NCI-H128 (cell line): Measurements from ENCODE around the gene ASPSCR1.
"Not testable (repeated sequence)": the region's sequence is repeated elsewhere in the genome, so short reads cannot be mapped to it uniquely, and the experiment has no call there.

ENCODE experiments used
- DNase-seq: peaks from one replicate; lab custom pipeline; 2025; ENCODE audit not compliant: unreplicated experiment; lab: John Stamatoyannopoulos, UW

Gene ASPSCR1

DNA sequence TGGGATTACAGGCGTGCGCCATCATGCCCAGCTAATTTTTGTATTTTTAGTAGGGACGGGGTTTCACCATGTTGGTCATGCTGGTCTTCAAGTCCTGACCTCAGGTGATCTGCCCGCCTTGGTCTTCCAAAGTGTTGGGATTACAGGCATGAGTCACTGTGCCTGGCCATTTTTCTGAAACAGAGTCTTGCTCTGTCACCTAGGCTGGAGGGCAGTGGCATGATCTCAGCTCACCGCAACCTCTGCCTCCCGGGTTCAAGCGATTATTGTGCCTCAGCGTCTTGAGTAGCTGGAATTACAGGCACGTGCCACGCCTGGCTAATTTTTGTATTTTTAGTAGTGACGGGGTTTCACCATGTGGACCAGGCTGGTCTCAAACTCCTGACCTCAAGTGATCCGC, 4.1 kb downstream of the ASPSCR1 start:
- DNase-seq: not testable (repeated sequence)

DNA sequence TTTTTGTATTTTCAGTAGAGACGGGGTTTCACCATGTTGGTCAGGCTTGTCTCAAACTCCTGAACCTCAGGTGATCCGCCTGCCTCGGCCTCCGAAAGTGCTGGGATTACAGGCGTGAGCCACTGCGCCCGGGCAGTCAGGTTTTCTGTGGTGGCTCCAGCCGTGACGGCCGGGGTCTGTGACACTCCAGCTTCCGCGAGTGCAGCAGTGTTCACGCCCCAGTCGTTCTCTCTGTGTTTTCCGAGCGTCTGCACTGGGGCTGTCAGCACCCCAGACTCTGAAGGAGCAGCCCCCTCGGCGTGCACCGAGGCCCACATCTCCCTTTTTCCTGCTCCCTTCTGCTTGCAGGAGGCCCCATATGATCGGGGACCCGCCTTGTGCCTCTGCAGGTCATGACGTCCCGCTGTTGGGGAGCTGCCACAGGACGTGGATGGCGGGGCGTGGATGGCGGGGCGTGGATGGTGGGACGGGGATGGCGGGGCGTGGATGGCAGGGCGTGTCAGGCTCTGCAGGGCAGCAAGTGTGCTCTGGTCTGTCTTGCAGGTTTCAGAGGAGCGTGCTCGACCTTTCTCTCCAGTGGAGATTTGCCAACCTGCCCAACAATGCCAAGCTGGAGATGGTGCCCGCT, 5.7 kb downstream of the ASPSCR1 start:
- no peak for DNase-seq

DNA sequence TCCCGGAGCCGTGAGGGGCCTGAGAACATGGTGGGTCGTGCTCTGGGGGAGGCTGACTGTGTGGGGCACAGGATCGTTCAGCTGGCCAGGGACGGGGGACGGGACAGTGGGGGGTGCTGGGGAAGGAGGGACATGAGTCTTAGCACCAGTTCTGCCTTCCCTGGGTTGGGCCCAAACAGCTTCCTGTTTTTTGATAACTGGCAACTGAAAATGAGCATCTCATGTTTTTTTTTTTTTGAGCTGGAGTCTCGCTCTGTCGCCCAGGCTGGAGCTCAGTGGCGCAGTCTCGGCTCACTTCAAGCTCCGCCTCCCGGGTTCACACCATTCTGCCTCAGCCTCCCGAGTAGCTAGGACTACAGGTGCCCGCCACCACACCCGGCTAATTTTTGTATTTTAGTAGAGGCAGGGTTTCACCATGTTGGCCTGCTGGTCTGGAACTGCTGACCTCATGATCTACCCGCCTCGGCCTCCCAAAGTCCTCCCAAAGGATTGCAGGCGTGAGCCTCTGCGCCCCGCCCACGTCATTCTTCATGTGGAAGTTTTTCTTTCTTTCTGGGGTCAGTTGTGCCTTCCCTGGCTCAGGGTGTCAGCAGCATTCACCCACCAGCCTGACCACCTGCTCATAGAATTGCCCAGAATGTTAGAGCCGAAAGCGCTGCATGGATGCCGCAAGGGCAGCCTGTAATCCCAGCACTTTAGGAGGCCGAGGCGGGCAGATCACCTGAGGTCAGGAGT, 6.4 kb downstream of the ASPSCR1 start:
- DNase-seq: no peak

DNA sequence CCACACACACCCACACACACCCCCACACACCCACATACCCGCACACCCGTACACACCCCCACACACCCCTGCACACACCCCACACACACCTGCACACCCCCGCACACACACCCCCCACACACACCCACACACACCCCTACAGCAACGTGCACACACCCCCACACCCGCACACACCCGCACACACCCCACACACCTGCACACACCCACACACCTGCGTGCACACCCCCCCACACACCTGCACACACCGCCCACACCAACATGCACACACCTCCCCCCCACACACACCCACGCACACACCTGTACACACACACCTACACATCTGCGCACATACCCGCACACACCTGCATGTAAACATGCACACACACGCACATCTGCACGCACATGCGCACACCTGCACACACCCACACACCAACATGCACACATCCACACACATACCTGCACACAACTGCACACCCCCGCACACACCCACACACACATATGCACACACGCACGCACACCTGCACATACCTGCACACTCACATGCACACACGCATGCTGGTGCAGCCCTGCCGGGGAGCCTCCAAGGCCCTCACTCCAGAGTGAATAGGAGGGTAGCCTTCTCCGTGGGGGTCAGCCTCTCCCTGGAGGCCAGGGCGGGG, 7.5 kb downstream of the ASPSCR1 start:
- no peak for DNase-seq

DNA sequence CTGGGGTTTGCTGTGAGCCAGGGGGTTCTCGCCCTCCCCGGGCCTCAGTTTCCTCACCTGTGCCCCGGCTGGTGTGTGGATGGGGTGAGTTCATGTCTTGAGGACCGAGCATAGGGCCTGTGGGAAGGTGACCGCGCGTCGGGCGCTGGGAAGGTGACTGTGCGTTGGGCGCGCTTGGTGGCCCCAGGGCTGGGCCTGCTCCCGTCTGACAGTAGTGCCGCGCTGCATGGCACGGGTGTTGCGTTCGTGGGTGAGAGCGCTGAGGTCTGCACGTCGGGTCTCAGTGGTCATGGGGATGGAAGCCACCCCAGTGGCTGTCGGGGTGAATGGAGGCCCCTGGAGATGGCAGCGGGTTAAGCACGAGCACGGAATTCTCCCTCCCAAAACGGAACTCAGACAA, 9.2 kb downstream of the ASPSCR1 start:
- DNase-seq: no peak

DNA sequence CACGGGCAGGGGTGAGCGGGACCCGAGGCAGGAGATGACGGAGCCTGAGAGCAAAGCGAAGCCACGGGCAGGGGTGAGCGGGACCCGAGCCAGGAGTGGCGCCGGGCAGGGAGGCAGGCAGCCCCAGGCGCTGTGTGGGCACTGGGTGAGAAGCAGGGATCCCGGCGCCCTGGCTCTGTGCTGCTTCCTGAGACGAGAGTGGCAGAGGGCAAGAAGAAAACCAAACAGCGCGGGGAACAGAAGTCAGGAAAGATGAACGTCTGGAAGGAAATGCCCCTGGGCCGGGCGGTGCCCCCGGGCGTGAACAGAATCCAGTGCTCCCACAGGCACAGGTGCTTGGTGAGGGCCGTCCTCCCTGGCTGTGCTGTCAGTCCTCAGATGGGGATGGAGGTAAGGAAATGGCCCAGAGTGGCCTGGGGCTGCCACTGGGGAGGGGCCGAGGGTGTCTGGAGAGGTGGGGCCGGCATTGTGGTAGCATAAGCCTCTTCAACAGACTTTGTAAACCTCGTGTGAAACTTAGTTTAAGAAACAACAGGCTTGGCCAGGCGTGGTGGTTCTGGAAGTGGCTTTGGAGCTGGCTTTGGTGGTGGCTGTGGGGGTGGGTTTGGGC, 9.8 kb downstream of the ASPSCR1 start:
- DNase-seq: no peak

DNA sequence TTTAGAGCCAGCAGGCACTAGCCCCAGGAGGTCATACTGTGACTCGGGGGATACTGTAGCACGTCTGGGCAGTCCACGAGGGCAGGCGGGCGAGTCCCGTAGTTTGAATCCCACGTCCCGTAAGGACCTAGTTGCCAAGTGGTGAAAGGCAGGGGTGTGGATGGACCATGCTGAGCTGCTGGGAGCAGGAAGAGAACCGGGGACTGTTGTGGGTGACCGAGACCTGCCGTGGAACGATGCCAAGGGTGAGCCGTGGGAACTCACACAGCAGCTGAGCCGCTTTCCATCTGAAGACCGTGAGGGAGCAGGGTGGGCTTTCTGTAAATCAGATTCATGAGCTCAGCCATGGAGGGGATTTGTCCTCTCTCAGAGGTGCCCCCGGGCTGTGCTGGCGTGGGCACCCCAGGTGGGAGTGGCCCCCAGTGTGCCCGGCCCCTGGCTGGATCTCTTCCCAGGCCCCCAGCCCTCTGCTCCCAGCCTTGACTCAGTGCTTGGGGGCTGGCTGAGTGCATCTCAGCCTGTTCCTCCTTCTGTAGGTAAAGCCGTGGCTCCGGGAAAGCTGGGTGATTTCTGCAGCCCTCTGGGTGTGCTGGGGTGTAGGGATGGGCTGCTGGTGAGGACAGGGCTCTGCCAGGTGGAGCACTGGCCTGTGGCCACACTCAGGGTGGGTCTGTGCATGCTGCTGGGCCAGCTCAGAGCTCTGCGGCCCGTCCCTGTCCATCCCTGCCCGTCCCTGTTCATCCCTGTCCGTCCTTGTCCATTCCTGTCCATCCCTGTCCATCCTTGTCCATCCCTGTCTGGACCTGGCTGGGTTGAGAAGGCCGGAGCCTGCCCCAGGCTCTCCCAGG, 13.6 kb downstream of the ASPSCR1 start:
- no peak for DNase-seq

DNA sequence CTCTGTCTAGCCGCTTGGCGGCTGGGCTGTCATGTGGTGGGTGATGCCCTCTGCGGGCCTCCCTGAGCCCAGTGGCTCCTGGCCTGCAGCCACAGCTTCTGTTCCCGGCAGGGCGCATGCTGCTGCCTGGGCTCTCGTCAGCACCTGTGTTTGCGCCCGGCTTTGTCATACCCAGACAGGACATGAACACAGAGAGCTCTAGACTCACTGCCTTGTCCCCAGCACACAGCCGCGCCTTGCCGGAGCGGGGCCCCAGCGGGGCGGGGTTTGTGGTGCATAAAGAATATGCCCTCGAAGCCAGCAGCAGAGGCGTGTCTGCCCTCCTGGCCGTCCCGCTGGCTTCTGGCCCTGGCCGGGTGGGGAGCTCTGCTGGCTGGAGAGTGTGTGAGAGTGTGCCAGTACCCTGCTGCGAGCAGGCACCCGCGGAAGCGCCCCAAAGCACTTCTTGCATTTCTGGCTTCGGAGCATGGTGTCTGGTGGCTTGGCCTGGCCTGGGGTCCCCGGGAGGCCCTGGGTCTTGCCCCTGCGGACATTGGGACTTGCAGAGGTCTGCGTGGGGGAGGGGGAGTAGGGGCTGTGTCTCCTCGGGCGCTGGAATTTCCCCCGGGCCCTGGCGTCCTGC, 14.4 kb downstream of the ASPSCR1 start:
- no peak for DNase-seq

DNA sequence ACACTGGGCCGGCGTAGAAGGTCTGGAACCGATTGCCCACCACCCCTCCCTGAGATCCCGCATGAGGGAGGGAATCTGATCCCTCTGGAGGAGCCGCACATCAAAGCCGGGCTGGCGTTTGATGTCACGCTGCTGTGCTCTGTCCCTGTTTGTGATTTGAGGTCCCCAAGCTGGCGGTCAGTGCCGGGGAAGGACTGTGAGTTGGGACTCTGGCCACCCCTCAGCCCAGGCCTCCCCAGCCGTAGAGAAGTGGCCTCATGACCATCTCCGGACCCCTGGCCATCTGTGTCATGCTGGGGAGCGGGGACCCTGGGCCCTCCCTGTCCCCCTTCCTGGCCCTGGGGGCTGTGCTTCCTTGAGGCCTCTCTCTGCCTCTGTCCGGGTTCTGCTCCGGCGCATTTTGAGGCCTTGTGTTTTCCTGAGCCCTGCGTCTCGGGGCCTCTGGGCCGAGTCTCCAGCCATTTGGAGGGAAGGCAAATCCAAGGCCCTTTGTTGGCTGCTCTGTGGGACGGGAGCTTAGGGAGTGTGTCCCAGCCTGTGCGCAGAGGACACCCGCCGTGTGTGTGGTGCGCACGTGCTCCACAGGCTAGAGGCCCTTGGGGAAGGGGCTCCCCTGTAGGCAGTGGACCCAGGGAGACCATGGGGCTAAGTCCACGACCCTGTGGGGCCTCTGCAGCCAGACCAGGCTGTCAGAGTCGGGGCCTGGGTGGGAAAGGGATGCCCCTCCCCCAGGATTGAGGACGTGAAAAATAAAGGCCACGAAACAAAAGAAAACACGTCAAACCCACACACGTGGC, 15.1 kb downstream of the ASPSCR1 start:
- no peak for DNase-seq

DNA sequence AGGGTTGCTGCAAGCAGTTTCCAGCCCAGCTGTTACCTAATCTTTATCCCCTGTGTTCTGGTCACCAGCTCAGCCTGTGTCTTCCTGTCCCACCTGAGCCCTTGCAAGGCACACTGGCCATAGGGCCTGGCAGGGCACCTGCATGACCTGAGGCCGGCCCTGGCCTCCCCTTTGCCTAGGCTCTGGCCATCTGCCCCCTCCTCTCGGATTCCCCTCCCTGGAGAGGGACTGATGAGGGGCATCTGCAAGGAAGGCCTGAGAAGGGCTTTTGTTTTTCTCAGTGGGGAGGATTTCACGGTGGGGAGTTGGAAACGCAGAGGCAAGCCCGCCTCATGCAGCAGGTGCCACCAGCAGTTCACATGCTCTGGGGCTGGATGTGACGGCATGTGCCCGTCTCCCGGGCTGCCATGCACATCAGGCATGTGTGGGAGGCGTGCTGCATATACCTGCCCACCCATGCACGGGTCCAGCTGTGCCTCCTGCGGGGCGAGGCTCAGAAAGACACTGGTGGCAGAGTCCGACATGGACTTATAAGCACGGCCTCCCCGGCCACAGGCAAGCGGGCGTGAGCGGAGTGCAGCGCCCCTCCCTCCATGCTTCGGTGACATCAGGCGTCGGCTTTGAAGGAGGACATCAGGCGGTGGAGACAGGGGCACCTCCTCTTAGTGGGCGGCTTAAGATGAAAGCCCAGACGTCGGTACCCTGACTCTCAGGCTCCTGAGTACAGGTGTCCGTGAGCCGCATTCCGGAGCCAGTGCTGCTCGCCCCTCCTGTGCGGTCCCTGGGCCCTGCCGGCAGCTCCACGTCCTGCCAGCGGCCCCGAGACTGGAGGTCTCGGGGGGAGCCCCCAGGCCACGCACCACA, 16.5 kb downstream of the ASPSCR1 start:
- no peak for DNase-seq

DNA sequence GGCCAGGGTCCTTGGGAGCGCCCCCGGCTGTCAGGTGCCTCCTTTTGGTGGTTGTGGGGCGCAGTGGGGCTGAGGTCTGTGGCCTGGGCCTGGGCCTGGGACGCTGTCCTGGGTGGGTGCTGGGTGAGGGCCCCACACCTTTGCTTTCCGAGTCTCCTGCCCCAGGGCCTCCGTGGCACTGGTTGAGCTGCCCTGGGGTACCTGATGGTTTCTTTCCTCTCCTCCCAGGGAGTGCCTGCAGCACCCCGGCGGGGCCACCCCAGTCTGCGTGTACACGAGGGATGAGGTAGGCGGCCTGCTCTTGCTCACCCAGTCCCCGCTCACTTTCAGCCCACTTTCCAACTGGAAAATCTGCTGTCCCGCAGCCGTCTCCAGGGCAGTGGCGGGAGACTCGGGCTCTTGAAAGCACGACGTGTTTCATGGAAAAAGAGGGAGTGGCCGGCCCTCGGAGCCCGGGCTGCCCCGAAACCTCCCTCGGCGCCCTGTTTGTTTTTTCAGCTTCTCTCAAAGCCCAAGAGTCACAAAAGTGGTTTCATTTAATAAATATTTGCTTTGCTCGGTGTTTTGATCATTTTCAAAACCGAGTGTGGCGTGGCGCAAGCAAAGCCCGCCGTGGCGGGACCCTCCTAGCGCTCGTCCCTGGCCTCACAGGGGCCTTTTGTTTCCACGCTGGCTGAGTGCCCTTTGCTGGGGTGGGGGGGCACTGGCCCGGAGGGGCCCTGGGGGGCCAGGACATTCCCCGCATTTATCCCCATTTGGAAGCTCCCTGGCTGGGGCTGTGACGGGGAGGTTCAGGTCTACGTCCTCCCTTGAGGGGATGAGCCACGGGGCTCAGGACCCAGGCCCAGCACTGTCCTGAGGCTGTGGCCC, 17.4 kb downstream of the ASPSCR1 start:
- DNase-seq: no peak

DNA sequence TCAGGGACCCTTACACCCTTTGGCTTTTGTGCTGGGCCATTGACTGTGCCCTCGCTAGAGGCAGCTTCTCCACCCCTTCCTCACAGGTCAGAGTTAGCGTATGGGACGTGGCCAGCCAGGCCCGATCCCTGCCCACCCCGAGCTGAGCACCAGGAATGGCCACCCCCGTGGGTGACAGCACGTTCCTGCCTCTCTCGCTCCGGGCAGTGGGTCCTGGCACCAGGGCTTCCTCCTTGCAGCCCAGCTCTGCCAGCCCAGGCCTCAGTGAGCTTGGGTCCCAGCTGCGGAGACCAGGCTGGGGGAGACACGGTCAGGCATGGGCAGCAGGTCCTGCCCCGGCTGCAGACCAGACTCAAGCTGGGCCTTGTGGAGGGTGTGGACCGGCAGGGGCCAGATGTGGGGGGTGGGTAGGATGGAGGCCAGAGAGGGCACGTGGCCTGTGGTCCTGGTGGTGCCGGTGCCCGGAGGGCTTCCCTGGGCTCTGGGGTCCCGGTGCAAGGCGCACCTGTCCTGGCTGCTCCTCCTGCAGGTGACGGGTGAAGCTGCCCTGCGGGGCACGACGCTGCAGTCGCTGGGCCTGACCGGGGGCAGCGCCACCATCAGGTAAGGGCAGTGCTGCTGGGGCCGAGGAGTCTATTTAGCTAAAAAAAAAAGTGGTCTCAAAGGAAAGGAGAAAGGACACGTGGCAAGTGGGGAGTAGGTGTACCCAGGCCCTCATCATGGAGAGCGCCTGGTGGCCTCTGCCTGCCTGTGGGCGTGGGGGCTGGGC, 18.2 kb downstream of the ASPSCR1 start:
- DNase-seq: no peak

DNA sequence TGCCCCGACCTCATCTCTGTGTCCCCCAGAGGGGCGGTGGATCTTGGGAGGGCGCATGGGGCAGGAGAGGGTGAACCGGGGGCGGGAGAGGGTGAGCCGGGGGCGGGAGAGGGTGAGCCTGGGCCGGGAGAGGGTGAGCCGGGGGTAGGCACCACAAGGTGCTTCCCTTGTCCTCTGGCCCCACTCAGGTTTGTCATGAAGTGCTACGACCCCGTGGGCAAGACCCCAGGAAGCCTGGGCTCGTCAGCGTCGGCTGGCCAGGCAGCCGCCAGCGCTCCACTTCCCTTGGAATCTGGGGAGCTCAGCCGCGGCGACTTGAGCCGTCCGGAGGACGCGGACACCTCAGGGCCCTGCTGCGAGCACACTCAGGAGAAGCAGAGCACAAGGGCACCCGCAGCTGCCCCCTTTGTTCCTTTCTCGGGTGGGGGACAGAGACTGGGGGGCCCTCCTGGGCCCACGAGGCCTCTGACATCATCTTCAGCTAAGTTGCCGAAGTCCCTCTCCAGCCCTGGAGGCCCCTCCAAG, 18.9 kb downstream of the ASPSCR1 start:
- no peak for DNase-seq

DNA sequence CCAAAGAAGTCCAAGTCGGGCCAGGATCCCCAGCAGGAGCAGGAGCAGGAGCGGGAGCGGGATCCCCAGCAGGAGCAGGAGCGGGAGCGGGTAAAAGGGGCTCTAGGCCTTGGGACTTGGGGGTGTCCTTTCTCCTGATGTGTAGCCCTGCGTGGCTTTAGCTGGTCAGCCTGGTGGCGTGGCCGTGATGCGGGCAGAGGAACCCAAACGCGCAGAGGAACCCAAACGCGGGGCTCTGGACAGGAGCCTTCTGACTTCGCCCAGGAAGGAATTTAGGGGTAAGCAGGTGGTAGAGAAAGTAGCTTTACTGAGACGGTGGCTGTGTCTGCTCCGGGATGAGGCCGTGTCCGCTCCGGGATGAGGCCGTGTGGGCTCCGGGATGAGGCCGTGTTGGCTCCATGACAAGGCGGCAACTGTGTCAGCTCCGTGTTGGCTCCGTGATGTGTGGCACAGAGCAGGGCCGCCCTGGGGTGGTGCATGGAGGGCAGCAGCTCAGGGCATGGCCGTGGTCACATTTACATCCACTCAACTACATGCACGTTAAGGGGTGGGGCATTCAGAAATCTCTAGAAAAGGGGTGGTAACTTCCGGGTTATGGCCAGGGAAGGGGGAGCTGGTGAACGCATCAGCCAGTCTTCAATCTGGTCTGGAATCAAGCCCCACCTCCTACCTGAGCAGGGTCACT, 19.5 kb downstream of the ASPSCR1 start:
- DNase-seq: no peak

DNA sequence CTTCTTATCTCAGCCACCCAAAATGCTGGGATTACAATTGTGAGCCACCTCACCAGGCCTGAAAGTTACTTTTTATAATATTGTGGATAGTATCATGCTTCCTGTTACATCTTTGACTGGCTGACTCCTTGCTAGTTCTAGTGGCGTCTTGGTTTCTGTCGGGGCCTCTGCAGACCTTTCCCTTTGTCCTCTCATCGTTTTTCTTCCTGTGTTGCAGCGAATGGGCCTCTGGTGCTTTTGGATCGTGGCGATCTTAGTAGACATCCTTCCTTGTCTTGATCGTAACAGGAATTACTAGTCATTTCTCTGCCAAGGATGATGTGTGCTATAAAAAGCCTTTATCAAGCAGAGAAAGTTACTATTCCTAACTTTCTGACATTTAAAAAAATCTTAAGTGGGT, 20.8 kb downstream of the ASPSCR1 start:
- DNase-seq: no peak

DNA sequence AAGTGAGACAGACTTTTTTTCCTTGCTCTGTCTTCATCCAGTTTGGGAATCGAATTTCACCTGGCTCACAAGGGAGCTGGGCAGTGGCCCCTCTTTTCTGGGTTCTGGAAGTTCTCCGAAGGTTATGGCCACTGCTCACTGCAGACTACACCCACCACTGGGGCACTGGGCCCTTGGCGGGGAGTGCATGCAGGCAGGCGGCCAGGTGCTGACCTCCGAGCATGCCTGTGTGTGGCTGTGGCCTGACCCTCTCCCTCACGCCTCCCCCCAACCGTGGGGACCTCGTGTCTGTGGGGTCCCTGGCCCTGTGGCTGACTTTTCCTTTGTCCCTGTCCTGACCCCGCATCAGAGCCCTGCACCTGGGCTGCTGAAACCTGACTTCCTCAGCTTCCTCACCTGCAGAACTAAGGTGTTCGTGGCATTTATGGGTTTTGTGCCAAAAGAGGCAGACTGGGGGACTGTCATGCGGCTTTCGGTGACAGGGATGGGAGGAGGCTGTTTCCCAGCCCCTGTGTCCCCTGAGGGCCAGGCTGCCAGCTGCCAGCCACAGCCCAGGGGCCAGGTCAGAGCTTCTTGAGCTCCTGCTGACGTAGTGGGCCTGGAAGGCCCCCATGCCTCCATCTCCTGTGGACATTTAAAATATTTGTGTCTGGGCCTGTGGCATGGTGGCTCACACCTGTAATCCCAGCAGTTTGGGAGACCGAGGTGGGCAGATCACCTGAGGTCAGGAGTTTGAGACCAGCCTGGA, 21.4 kb downstream of the ASPSCR1 start:
- no peak for DNase-seq
